Measurements from ENCODE around the gene MAP1LC3B2.

MAP1LC3B2 gene

DNA sequence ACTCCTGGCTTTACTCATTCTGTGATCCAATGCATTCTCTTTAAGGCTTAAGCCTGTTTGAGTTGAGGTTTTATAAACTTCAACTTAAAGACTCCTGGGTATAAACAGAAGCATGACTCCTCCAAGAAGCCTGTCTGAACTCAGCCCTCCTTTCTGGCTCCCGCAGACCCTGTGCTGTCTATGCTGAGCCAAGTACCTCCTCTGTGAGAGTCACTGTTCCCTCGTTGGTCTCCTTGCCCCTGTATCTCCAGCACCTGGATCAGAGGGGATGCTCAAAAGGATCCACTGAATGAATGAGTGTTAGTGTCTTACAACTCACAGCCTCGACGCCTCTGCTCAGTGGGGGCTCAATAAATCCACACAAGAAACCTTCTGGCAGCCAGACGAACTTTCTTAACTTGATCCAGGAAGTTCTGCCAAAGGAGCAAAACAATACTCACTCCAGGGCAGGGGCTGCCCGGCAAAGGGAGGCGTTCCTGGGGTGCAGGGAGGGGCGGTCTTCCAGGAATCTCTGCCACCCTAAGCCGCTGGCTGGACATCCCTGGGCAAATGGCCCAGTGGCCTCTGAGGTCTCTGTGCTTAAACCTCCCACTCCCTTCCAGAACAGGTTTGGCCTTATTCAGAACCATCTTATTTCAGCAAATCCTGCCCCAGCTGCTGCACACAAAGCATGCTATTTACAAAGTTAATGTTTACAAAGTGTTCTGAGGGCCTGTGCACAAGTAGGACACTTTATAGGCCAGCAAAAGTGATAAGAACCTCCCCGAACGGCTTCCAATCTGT is 32.9 kb downstream of the MAP1LC3B2 start:
- in situ Hi-C loops (cut with HindIII; ENCODE audit: low sequenced_read_pairs) = no loop called here

GRCh38 chr12:116592731-116593130 is 33.5 kb downstream of the MAP1LC3B2 start:
- in situ Hi-C loops (cut with HindIII; ENCODE audit: low sequenced_read_pairs) = no loop called here

- in situ Hi-C loops (cut with HindIII; ENCODE audit: low sequenced_read_pairs) = no loop called here
These were observed 35.3 kb downstream of the MAP1LC3B2 start for GRCh38 chr12:116594325-116595038.

DNA sequence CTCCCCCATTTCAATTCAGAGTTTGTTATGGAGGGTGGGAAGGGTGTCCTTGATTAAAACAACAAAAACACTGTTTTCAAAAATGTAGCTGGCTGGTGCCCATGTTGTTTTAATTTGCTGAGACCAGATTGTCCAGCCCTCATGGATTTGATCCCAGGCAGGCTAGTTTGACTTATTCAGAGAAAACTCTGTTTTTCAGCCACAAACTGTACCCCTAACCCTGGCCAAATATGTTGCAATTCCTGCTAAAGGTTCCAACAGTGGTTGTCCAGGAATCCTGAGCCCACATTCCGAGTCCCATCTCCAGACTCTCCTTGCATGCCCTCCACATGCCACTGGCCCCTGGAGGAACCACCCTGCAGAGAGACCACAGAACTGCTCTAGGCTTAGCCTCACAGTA is 36.0 kb downstream of the MAP1LC3B2 start:
- in situ Hi-C loops (cut with HindIII; ENCODE audit: low sequenced_read_pairs) = no loop called here

DNA sequence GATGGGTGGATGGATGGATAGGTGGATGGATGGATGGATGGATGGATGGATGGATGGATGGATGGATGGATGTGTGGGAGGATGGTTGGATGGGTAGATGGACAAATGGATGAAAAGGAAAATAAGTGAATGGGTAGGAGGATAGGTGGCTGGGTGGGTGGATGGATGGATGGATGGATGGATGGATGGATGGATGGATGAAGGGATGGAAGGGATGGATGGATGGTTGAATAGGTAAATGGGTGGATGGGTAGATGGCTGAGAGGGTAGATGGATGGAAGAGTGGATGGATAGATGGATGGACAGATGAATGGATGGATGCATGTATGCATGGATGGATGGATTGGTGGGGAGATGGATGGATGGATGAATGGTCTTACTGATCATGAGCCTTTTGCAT is 36.5 kb downstream of the MAP1LC3B2 start:
- in situ Hi-C loops (cut with HindIII; ENCODE audit: low sequenced_read_pairs) = no loop called here

GRCh38 chr12:116597886-116598285 is 38.7 kb downstream of the MAP1LC3B2 start:
- in situ Hi-C loops (cut with HindIII; ENCODE audit: low sequenced_read_pairs) = no loop called here

- in situ Hi-C loops (cut with HindIII; ENCODE audit: low sequenced_read_pairs) = no loop called here
These were observed 39.4 kb downstream of the MAP1LC3B2 start for GRCh38 chr12:116598311-116599284.

DNA sequence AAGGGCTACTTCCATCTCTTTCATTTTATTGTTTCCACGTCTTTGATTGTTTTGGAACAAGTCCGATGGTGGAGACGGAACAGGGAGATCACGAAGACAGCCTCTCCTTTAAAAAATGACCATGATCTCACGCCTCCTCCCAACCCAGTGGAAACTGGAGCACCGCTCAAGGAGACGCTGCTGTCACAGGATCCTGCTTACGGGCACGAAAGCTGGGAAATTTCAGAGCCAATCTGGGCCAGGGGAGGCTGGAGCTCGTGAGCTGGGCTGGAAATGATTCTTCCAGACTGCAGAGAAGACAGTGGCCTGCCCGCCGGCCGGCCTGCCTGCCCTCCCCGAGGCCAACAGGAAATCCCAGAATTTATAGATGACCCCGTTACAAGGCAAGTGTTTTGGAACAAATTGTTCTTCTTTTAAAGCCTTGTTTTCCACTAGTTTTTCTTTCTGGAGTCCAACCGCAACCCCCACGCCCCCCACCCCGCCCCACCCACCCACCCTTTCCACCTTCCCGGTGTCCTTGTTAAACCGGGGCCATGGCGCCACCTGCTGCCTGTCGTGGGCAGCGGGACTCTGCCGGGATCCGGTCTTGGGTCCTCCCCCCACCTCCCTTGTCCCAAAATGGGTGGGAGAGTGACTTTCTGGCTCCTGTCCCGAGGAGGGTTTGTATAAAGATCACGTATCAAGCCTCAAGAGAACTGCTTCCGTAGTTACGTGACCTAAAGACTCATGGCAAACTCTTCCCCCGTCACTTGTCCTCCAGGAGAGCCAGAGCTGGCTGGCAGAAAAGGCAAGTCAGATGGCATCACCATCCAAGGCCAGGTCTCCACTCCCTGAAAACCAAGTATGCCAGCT is 40.3 kb downstream of the MAP1LC3B2 start:
- in situ Hi-C loops (cut with HindIII; ENCODE audit: low sequenced_read_pairs) = no loop called here

- in situ Hi-C loops (cut with HindIII; ENCODE audit: low sequenced_read_pairs) = no loop called here
These were observed 42.1 kb downstream of the MAP1LC3B2 start for GRCh38 chr12:116600959-116601918.

- in situ Hi-C loops (cut with HindIII; ENCODE audit: low sequenced_read_pairs) = no loop called here
These were observed 43.0 kb downstream of the MAP1LC3B2 start for GRCh38 chr12:116601933-116602810.

GRCh38 chr12:116603546-116604177 is 44.5 kb downstream of the MAP1LC3B2 start:
- in situ Hi-C loops (cut with HindIII; ENCODE audit: low sequenced_read_pairs) = no loop called here

- in situ Hi-C loops (cut with HindIII; ENCODE audit: low sequenced_read_pairs) = no loop called here
These were observed 45.2 kb downstream of the MAP1LC3B2 start for GRCh38 chr12:116604178-116604895.

DNA sequence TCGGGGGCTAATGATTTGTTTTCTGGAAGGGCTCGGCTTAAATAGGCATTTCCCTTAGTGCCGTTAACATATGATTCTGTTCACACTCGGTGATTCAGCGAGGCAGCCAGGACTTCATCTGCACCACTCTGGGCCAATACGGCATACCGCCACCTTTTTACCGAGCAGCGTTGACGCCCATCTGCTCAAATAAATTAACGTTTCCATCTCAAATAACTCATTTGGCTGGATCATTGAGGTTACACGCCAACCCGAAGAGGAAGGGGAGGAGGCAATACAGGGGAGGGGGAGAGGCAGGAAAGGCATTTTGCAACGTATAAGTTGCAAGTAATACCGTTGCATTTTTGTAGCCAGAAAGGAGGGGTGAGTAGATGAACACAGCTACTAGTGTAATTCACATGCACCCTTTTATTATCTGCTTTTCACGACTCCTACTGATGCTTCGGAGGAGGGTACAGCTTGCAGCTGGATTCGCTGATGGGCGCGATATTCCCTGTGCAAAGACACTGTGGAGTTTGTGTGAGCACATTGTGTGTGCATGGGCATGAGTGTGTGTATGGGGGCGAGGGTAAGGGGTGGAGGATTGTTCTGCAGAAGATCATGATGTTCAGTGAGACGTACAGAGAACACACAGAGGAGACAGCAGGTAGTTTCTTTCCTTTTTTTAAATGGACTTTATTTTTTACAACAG is 45.9 kb downstream of the MAP1LC3B2 start:
- in situ Hi-C loops (cut with HindIII; ENCODE audit: low sequenced_read_pairs) = no loop called here

GRCh38 chr12:116606397-116606796 is 47.2 kb downstream of the MAP1LC3B2 start:
- in situ Hi-C loops (cut with HindIII; ENCODE audit: low sequenced_read_pairs) = no loop called here

GRCh38 chr12:116607039-116607438 is 47.9 kb downstream of the MAP1LC3B2 start:
- in situ Hi-C loops (cut with HindIII; ENCODE audit: low sequenced_read_pairs) = no loop called here

DNA sequence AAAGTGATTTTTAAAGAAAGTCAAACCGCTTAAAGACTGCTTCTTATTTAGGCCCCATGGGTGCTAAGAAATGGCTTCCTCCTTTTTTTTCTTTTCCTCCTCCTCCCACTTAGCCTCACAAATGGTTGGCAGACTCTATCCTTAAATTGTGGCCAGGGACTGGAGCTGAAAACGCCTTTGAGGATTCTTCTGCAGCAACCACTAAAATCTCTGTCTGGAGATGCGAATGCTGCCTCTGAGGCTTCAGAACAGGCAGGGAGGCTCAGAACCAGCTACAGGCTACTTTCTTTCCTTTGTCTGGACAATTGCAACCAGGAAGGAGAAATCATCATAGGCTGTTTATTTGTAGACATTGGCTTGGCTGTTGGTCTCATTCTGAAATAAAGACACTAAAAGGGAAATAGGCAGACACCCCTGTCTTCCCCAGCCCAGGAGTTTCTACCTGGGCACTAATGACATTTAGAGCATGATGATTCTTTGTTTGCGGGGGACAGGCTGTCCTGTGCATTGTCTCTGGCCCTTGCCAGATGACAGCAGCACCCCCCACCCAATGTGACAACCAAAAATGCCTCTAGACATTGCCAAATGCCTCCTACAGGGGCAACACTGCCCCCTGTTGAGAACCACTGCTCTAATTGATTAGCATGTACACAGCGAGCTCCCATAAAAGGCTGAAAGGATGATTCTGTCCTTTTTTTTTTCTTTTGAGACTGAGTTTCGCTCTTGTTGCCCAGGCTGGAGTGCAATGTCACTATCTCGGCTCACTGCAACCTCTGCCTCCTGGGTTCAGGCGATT is 50.3 kb downstream of the MAP1LC3B2 start:
- in situ Hi-C loops (cut with HindIII; ENCODE audit: low sequenced_read_pairs) = no loop called here

Measured in DLD1 (cell line).